T-helper 2 cell treated with Interferon-gamma antibody and Interleukin-4, amounts not matched to agents 5 μg/mL and 100 μg/mL, for 36 hours (primary cell): Measurements from ENCODE around the gene PEX1.
"Not testable (repeated sequence)": the region's sequence is repeated elsewhere in the genome, so short reads cannot be mapped to it uniquely, and the experiment has no call there.

Experiments used
- DNase-seq: peaks from one replicate; pipeline ENCODE4 v3.0.0; 2021; ENCODE audit warnings: low spot score
- H3K27ac Mint-ChIP-seq: one replicate; pipeline ENCODE4 v1.8.0; 2021; ENCODE audit warnings: mild to moderate bottlenecking, mixed read lengths
- H3K27me3 Mint-ChIP-seq: one replicate; pipeline ENCODE4 v1.8.0; 2021; ENCODE audit warnings: low read depth, mixed read lengths
- H3K36me3 Mint-ChIP-seq: one replicate; pipeline ENCODE4 v1.8.0; 2021; ENCODE audit warnings: low read depth, mixed read lengths
- H3K4me1 Mint-ChIP-seq: one replicate; pipeline ENCODE4 v1.8.0; 2021; ENCODE audit warnings: low read depth, mixed read lengths
- H3K4me3 Mint-ChIP-seq: one replicate; pipeline ENCODE4 v1.8.0; 2022; ENCODE audit warnings: mild to moderate bottlenecking, moderate library complexity, mixed read lengths
- H3K9me3 Mint-ChIP-seq: one replicate; pipeline ENCODE4 v1.8.0; 2021; ENCODE audit warnings: mixed read lengths

Gene PEX1

DNA sequence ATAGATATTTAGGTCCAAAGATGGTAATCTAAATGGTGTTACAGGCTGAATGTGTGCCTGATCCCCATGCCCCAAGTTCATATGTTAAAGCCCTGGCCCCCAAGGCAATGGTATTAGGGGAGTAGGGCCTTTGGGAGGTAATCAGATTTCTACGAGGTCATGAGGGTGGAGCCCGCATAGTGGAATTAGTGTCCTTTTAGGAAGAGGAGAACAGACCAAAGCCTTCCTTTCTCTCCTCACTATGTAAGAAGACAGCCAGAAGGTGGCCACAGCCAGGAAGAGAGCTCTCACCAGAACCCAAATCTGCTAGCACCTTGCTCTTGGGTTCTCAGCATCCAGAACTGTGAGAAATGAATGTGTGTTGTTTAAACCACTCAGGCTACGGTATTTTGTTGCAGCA, 65.8 kb downstream of the PEX1 start:
- DNase-seq, result no peak
- no peaks in the 10 kb centered on the region for H3K9me3 Mint-ChIP-seq
- H3K27ac Mint-ChIP-seq, result no peak overlapping the region
- no peaks in the 10 kb centered on the region for H3K27me3 Mint-ChIP-seq
- H3K36me3 Mint-ChIP-seq, result peaks cover 3% of the 10 kb centered on the region
- no peak overlapping the region for H3K4me3 Mint-ChIP-seq
- peaks cover 2% of the 10 kb centered on the region for H3K4me1 Mint-ChIP-seq

DNA sequence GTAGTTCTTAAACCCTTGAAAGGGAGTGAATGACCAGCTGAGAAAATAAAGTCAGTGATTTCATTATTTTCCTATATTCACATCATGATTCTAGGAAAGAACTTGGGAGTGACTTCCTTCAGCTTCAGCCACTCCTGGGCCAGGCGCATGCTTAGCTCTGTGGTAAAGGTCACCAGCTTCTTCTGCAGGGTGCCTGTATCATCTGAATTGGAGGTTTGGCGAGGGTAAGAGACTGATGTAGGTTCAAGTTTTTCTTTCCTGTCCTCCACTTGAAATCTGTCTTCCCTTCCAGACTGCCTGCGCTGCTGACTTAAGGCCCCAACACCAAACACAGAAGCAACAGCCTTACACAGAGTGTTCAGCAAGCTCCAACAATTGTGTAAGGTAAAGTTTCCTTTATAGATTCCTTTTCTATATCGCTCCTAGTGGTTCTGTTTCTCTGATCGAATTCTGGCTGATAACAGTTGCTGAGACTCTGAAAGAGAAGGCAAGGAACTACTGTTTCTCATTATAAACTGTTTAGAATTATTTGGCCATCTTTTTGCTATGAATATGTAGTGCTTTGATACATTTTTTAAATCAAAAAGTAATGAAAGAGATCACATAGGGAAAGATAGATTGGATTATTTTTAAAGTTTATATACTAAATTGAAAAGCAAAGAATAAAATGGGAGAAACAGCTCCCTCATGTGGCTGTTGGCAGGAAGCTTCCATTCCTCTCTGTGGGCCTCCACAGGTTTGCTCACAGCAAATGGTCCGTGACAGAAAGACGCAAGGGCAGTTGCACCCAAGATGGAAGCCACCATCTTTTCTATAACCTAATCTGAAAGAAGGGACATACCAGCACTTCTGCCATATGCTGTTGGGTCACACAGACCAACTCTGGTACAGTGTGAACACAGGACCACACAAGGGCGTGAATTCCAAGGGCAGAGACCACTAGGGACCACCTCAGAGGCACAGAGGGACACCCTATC, 67.0 kb downstream of the PEX1 start:
- Mint-ChIP-seq H3K4me1 (peaks cover 2% of the 10 kb centered on the region), H3K27me3 (no peaks in the 10 kb centered on the region), H3K9me3 (no peaks in the 10 kb centered on the region), H3K4me3 (no peak overlapping the region), H3K27ac (no peak overlapping the region), H3K36me3 (peaks cover 7% of the 10 kb centered on the region)
- DNase-seq, result no peak

DNA sequence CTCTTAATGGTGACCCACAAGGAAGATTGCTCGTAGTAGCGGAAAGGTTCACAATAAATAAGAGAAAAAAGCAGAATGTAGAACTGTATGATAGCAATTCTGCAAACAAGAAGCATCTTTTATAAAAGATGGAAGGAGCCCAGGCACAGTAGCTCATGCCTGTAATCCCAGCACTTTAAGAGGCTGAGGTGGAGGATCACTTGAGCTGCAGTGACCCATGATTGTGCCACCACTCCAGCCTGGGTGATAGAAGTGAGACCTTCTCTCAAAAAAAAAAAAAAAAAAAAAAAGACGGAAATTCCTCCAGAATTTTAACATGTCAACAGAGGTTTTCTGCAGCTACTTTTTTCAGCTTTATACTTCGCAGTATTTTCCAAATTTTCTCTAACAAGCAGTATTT, 67.8 kb downstream of the PEX1 start:
- no peaks in the 10 kb centered on the region for H3K27me3 Mint-ChIP-seq
- H3K27ac Mint-ChIP-seq, result no peak overlapping the region
- H3K4me3 Mint-ChIP-seq, result no peak overlapping the region
- no peaks in the 10 kb centered on the region for H3K9me3 Mint-ChIP-seq
- DNase-seq, result no peak
- H3K4me1 Mint-ChIP-seq, result peaks cover 2% of the 10 kb centered on the region
- peaks cover 13% of the 10 kb centered on the region for H3K36me3 Mint-ChIP-seq

DNA sequence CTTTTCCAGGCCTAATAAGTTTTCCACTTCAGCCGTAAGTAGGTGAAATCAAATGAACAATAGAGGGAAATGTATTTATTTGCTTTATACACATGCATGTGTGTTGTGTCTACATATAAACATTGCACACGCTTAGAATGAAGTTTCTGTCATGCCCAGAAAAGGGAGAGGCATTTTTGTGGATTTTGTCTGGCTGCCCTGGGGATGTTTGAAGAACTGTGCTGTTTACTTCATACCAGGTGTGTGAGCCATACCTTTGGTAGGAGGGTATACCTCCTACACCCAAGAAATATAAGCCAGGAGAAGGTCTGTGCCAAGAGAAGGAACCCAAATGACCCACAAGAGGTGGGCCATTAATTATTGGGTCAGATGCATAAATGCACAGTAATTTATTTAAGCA, 68.2 kb downstream of the PEX1 start:
- Mint-ChIP-seq H3K27ac (no peak overlapping the region), H3K4me3 (no peak overlapping the region), H3K9me3 (no peaks in the 10 kb centered on the region), H3K27me3 (no peaks in the 10 kb centered on the region), H3K4me1 (peaks cover 2% of the 10 kb centered on the region), H3K36me3 (peaks cover 13% of the 10 kb centered on the region)
- no peak for DNase-seq

DNA sequence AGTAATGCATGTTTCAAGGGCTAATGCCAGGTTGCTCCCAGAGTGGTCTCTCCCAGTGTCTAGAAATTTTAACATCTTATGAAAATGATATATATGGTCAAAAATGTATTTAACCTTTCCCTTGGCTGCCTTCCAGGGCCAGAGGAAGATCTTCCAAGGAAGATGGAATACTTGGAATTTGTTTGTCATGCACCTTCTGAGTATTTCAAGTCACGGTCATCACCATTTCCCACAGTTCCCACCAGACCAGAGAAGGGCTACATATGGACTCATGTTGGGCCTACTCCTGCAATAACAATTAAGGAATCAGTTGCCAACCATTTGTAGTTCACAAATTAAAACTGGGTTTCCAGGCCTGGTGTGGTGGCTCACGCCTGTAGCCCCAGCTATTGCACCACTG, 72.1 kb downstream of the PEX1 start:
- no peaks in the 10 kb centered on the region for H3K4me1 Mint-ChIP-seq
- H3K9me3 Mint-ChIP-seq, result no peaks in the 10 kb centered on the region
- H3K27me3 Mint-ChIP-seq, result no peaks in the 10 kb centered on the region
- no peak overlapping the region for H3K4me3 Mint-ChIP-seq
- H3K36me3 Mint-ChIP-seq, result peaks cover 15% of the 10 kb centered on the region
- H3K27ac Mint-ChIP-seq, result no peak overlapping the region
- DNase-seq, result no peak

DNA sequence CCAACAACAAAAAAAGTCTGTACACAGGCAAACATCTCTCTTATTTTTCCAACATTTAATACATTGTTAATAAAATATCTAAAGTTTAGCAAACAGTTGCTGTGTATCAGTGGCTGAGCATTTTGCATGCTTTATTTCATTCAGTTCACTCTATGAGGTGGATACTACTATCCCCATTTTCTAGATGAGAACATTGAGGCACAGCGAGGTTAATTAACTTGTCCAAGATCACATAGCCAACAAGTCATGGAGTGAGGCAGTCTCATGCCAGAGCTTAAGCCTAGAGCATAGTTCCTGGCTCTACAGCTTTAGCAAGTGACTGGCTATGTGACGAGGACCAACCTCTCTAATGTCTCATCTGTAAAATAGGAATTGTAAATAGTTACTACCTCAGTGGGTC, 76.7 kb downstream of the PEX1 start:
- Mint-ChIP-seq H3K27me3 (no peaks in the 10 kb centered on the region), H3K4me1 (peaks cover 8% of the 10 kb centered on the region), H3K36me3 (peaks cover 22% of the 10 kb centered on the region), H3K9me3 (no peaks in the 10 kb centered on the region), H3K4me3 (no peak overlapping the region), H3K27ac (no peak overlapping the region)
- DNase-seq, result no peak

DNA sequence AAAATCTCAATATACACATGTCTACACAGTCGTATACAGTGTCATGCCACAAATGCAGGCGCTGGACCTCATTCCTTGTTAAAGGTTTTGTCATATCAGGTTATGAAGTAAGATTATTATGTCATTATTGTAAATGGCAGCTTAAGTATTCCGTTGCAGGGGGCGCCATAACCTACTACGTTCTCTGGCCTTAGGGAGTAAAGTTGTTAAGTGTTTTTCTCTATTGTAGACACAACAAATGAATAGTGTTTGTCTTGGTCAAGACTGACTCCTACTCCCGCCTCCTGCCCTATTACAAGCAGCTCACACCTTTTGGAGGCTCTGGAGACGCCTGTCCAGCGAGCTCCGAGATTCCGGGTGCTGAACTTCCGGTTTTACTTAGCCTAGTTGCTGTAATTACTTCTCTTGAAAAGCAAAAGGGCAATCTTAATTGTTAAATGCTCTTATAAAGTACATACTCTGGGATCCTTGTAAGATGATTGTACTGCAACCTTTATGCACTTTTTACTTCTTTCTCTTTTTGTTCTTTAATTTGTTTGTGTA, 80.0 kb downstream of the PEX1 start:
- peak overlapping the region; percentile 94 for H3K27ac Mint-ChIP-seq
- H3K27me3 Mint-ChIP-seq, result no peaks in the 10 kb centered on the region
- DNase-seq, result peak; percentile 45
- H3K36me3 Mint-ChIP-seq, result peaks cover 8% of the 10 kb centered on the region
- H3K4me3 Mint-ChIP-seq, result peak overlapping the region; percentile 95
- peaks cover 9% of the 10 kb centered on the region for H3K4me1 Mint-ChIP-seq
- no peaks in the 10 kb centered on the region for H3K9me3 Mint-ChIP-seq

DNA sequence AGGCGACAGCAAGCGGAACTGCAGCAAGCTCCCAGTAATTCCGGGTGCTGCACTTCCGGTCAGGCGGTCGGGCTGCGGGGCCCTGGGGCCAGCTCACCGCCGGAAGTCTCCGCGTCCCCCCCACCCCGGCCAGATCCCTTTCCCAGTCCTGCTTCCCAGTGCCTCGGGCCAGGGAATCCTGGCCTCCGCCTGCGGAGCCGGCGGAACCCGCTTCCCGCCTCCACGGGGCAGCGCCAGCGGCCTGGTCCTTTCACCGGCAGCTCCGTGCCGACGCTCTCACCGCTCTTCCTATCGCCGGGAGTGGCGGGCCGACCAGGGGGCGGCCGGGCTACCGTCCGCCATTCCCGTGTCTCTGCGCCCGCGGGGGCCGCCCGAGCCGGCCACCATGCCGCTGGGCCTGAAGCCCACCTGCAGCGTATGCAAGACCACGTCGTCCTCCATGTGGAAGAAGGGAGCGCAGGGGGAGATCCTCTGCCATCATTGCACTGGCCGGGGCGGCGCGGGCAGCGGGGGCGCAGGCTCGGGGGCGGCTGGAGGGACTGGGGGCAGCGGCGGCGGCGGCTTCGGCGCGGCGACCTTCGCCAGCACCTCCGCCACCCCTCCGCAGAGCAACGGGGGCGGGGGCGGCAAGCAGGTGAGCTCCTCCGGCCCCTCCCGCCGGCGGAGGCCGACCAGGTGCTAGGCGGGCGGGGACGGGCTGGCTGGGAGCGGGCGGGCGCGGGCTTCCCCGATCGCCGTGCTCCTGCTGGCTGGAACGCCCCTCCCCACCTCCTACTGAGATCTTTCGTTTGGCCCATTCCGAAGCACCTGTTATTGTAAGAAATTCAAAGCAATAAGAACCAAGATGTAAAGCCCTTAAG, 80.7 kb downstream of the PEX1 start, which contains the start of gene GATAD1:
Gene GATAD1 (plus strand): TSS at position 138 of the 860 bp plus-strand sequence. CDS start 248 bp downstream, at position 386.
- peak; percentile 81 for DNase-seq
- Mint-ChIP-seq H3K9me3 (no peaks in the 10 kb centered on the region), H3K27me3 (peaks cover 1% of the 10 kb centered on the region), H3K4me1 (peaks cover 9% of the 10 kb centered on the region), H3K27ac (peak within 1 kb of the TSS; percentile 94), H3K36me3 (peaks cover 8% of the 10 kb centered on the region), H3K4me3 (peak within 1 kb of the TSS; percentile 95)

DNA sequence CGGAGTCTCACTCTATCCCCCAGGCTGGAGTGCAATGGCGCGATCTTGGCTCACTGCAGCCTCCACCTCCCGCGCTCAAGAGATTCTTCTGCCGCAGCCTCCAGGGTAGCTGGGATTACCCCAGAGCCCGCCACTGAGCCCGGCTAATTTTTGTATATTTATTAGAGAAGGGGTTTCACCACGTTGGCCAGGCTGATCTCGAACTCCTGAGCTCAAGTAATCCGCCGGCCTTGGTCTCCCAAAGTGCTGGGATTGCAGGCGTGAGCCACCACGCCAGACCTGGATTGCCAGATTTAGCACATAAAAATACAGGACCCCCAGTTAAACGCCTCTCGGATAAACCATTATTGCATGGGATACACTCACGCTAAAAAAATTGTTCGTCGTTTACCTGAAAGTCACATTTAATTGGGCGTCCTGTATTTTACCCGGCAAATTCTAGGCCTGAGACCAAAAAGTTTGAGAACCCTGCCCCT, 81.4 kb downstream of the PEX1 start:
- Mint-ChIP-seq H3K27me3 (peaks cover 7% of the 10 kb centered on the region), H3K9me3 (no peaks in the 10 kb centered on the region), H3K36me3 (peaks cover 8% of the 10 kb centered on the region), H3K27ac (peak overlapping the region; percentile 92), H3K4me1 (peaks cover 9% of the 10 kb centered on the region), H3K4me3 (peak overlapping the region; percentile 82)
- no peak for DNase-seq

DNA sequence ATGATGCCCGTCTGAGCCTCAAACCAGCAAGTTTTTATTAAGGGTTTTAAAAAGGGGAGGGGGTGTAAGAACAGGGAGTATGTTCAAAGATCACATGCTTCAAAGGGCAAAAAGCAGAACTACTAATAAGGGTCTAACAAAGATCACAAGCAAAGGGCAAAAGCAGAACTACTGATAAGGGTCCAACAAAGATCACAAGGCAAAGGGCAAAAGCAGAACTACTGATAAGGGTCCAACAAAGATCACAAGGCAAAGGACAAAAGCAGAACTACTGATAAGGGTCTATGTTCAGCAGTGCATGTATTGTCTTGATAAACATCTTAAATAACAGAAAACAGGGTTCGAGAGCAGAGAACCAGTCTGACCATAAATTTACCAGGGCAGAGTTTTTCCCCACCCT, 85.6 kb downstream of the PEX1 start:
- not testable (repeated sequence) for H3K4me1 Mint-ChIP-seq, H3K9me3 Mint-ChIP-seq, H3K36me3 Mint-ChIP-seq, H3K27ac Mint-ChIP-seq, DNase-seq, H3K4me3 Mint-ChIP-seq
- peaks cover 19% of the 10 kb centered on the region for H3K27me3 Mint-ChIP-seq

DNA sequence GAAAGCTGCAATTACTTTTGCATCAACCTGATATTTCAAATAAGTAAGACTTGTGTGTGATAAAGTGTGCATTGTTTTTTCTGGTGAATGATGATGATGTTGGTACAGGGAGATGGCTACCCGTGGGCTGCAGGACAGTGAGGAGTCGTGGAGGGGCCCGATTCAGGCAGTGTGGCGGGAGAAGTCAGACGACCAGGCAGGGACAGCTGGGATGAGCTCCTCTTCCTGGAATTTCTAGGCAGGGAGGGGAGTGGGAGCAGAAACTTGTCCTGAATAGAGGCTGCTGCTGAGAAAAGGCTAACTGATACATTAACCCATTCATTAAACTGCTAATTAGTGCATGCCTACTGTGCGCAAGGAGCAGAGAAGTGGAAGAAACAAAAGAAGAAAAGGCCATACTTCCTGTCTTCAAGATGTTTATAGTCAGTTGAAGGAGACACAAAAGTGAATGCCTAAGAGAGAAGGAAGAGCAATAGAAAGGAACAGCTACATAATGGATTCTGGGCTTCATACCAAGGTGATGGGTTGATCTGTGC, 90.3 kb downstream of the PEX1 start:
- Mint-ChIP-seq H3K27me3 (peaks cover 21% of the 10 kb centered on the region), H3K27ac (no peak overlapping the region), H3K36me3 (no peaks in the 10 kb centered on the region), H3K9me3 (no peaks in the 10 kb centered on the region), H3K4me1 (no peaks in the 10 kb centered on the region), H3K4me3 (no peak overlapping the region)
- DNase-seq, result no peak
